Activated CD4-positive, alpha-beta T cell treated with anti-CD3 and anti-CD28 coated beads, Interleukin-2, amount 10 ng/mL, durations not matched to agents 24 days and 14 days (primary cell): Measurements from ENCODE around the gene CBL. TPM values are rescaled to one million over a fixed set of nuclear protein-coding genes. Genes with fewer than 3 reads are reported as not detected.
A peak's percentile ranks its signal among the peaks of the same experiment; 100 is the strongest.

ENCODE experiments used
- DNase-seq: peaks from one replicate; pipeline ENCODE4 v3.0.0; 2022
- H3K27ac Mint-ChIP-seq: one replicate; pipeline ENCODE4 v1.8.0; 2022; ENCODE audit warnings: mild to moderate bottlenecking, mixed read lengths
- H3K27me3 Mint-ChIP-seq: one replicate; pipeline ENCODE4 v1.8.0; 2022; ENCODE audit warnings: mixed read lengths
- H3K36me3 Mint-ChIP-seq: one replicate; pipeline ENCODE4 v1.8.0; 2022; ENCODE audit warnings: low read depth, mild to moderate bottlenecking, mixed read lengths
- H3K4me1 Mint-ChIP-seq: one replicate; pipeline ENCODE4 v1.8.0; 2021; ENCODE audit warnings: mixed read lengths
- H3K4me3 Mint-ChIP-seq: one replicate; pipeline ENCODE4 v1.8.0; 2022; ENCODE audit warnings: mild to moderate bottlenecking, moderate library complexity, mixed read lengths
- H3K9me3 Mint-ChIP-seq: one replicate; pipeline ENCODE4 v1.8.0; 2021; ENCODE audit warnings: mixed read lengths
- intact Hi-C: fragments of 100-400 bp; cut with micrococcal nuclease; formaldehyde crosslinking; loops from one replicate; pipeline ENCODE4 v1.15.1; 2023
- total RNA-seq: library from RNA; stranded (reverse); gene quantifications from 2 replicates; pipeline ENCODE4 v1.2.3, GENCODE V29; 2022

Gene CBL
- total RNA-seq, 1 donor from 2014 or later = 36.5 TPM

DNA sequence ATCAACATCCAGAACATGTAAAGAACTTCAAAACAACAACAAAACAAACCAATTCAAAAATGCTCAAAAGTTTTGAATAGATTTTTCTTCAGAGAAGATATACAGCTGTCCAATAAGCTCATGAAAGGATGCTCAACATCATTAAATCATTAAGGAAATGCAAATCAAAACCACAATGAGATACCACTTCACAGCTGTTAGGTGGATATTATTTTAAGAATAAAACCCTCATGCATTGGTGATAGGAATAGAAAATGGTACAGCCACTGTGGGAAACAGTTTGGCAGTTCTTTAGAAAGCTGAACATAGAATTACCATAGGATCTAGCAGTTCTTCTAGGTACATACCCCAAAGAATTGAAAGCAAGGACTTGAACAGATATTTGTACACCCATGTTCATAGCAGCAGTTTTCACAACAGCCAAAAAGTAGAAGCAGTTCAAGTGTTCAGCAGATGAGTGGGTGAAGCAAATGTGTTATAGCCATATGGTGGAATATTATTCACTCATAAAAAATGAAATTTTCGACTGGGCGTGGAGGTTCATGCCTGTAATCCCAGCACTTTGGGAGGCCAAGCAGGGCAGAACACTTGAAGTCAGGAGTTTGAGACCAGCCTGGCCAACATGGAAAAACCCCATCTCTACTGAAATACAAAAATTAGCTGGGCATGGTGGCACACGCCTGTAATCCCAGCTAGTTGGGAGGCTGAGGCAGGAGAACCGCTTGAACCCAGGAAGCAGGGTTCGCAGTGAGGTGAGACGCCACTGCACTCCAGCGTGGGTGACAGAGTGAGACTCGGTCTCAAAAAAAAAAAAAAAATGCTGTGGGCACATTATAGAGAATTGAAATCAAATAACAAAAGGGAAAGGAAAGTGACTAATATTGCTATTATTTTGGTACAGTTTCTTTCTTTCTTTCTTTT lies 42.9 kb downstream of the CBL start:
- no peaks in the 10 kb centered on the region for H3K27me3 Mint-ChIP-seq
- no peak overlapping the region for H3K4me3 Mint-ChIP-seq
- peaks cover 12% of the 10 kb centered on the region for H3K4me1 Mint-ChIP-seq
- peaks cover 30% of the 10 kb centered on the region for H3K36me3 Mint-ChIP-seq
- peak overlapping the region; percentile 45 for H3K27ac Mint-ChIP-seq
- intact Hi-C loops = no loop called here
- DNase-seq = no peak
- no peaks in the 10 kb centered on the region for H3K9me3 Mint-ChIP-seq

DNA sequence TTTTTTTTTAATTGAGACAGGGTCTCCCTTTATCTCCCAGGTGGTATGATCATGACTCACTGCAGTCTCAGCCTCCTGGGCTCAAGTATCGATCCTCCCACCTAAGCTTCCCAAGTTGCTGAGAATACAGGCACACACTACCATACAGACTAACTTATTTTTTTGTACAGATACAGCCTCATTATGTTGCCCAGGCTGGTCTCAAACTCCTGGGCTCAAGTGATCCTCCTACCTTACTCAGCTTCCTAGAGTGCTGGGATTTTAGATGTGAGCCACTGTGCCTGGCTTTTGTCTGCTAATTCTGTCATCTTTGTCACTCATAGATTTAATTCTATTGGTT lies 43.5 kb downstream of the CBL start:
- Mint-ChIP-seq H3K27me3 (no peaks in the 10 kb centered on the region), H3K36me3 (peaks cover 30% of the 10 kb centered on the region), H3K9me3 (no peaks in the 10 kb centered on the region), H3K4me1 (peaks cover 12% of the 10 kb centered on the region), H3K27ac (peak overlapping the region; percentile 60), H3K4me3 (no peak overlapping the region)
- intact Hi-C loops = no loop called here
- no peak for DNase-seq

DNA sequence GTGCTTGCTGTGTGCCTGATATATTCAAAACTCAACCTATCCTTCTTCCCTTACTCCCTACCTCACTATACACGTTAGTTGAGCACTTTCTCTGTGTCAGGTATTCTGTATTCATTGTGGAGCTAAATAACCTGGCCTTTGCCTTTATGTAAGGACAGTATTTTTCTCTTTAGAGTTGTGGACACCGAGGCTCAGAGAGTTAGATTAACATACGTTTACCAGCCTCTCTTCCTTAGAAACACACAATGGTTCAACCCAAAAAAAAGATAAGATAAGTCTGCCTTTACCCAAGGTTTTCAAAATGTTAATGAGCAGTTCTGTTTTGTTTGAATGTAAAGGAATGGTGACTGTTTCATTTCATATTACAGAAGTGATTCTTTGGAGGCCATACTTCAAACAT lies 45.0 kb downstream of the CBL start:
- no peak overlapping the region for H3K4me3 Mint-ChIP-seq
- no peak for DNase-seq
- no peaks in the 10 kb centered on the region for H3K27me3 Mint-ChIP-seq
- H3K27ac Mint-ChIP-seq = no peak overlapping the region
- H3K4me1 Mint-ChIP-seq = peaks cover 17% of the 10 kb centered on the region
- no peaks in the 10 kb centered on the region for H3K9me3 Mint-ChIP-seq
- H3K36me3 Mint-ChIP-seq = peaks cover 33% of the 10 kb centered on the region
- intact Hi-C loops = no loop called here

DNA sequence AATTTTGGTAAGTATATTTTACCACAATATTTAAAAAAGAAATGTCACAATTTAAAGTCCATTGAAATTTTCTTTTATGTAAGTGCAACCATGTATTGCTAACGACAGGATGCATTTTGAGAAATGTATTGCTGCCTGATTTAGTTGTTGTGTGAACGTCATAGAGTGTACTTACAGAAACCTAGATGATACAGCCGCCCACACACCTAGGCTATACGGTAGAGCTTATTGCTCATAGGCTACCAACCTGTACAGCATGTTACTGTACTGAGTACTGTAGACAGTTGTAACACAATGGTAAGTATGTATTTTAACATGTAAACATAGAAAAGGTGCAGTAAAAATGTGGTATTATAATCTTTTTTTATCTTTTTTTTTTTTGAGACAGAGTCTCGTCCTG lies 48.1 kb downstream of the CBL start:
- intact Hi-C loops = no loop called here
- H3K27me3 Mint-ChIP-seq = no peaks in the 10 kb centered on the region
- H3K4me1 Mint-ChIP-seq = peaks cover 41% of the 10 kb centered on the region
- DNase-seq = no peak
- no peak overlapping the region for H3K4me3 Mint-ChIP-seq
- H3K27ac Mint-ChIP-seq = no peak overlapping the region
- H3K36me3 Mint-ChIP-seq = peaks cover 28% of the 10 kb centered on the region
- H3K9me3 Mint-ChIP-seq = no peaks in the 10 kb centered on the region

DNA sequence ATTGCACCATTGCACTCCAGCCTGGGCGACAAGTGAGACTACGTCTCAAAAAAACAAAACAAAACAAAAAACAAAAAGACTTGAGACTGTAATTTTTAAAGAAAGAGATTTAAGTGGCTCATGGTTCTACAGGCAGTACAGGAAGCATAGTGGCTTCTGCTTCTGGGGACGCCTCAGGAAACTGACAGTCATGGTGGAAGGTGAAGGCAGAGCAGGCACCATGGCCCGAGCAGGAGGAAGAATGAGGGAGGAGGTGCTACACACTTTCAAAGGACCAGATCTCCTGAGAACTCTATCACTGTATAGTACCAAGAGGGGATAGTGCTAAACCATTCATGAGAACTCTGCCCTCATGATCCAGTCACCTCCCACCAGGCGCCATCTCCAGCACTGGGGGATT lies 52.0 kb downstream of the CBL start:
- Mint-ChIP-seq H3K4me3 (peak overlapping the region; percentile 63), H3K4me1 (peaks cover 44% of the 10 kb centered on the region), H3K27ac (peak overlapping the region; percentile 86), H3K27me3 (no peaks in the 10 kb centered on the region), H3K36me3 (peaks cover 18% of the 10 kb centered on the region), H3K9me3 (no peaks in the 10 kb centered on the region)
- intact Hi-C loops = no loop called here
- peak; percentile 83 for DNase-seq

DNA sequence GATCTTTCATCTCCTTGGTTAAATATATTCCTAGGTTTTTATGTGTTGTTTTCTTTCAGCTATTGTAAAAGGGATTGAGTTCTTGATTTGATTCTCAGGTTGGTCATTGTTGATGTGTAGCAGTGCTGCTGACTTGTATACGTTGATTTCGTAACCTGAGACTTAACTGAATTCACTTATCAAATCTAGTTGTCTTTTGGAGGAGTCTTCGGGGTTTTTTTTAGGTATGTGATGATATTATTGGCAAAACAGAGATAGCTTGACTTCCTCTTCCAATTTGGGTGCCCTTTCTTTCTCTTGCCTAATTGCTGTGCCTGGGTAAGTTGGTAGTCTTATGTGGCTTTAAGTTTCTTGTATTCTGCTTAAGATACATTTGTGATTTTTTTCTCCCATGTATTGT lies 52.8 kb downstream of the CBL start:
- peaks cover 15% of the 10 kb centered on the region for H3K36me3 Mint-ChIP-seq
- peak overlapping the region; percentile 27 for H3K27ac Mint-ChIP-seq

DNA sequence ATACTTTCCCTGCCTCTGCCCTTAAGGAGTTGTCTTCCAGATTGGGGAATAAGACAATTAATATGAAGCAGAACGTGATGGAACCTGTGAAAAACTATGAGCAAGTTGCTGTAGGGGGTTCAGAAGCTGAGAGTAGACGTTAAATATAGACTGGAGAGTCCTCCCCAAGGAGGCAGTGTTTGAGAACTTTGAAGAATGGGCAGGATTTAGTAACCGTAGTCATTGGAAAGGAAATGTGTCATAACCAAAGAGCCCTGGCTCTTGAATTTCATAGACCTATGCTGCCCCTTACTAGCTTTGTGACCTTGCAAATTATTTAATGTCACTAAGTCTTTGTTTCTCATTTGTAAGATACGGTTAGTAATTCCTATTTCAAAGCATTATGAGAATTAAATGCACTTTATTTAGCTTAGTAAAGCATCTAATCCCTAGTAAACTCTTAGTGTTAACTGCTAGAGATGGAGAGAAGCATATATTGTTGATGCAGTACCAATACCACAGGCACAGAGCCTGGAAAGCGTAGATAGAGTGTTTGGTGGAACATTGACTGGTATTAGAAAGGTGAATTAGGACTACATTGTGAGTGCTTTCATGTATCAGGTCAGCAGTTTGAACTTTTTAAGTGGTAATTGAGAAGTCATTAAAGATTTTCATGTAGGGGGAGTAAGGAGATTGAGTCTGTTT lies 56.7 kb downstream of the CBL start:
- H3K27me3 Mint-ChIP-seq = no peaks in the 10 kb centered on the region
- DNase-seq = peak; percentile 75
- H3K9me3 Mint-ChIP-seq = no peaks in the 10 kb centered on the region
- H3K27ac Mint-ChIP-seq = no peak overlapping the region
- H3K4me3 Mint-ChIP-seq = no peak overlapping the region
- H3K36me3 Mint-ChIP-seq = peaks cover 9% of the 10 kb centered on the region
- intact Hi-C loops = loop anchor here (1.0 to 2.0 kb wide), 3 partner anchors 27 to 58 kb away; partner anchors contain the start of gene CBL
- H3K4me1 Mint-ChIP-seq = peaks cover 47% of the 10 kb centered on the region

More for the DNA sequence above, 52.8 kb downstream of the CBL start:
- Mint-ChIP-seq H3K27me3 (no peaks in the 10 kb centered on the region), H3K9me3 (no peaks in the 10 kb centered on the region), H3K4me1 (peaks cover 40% of the 10 kb centered on the region), H3K4me3 (no peak overlapping the region)
- DNase-seq = no peak
- intact Hi-C loops = no loop called here

DNA sequence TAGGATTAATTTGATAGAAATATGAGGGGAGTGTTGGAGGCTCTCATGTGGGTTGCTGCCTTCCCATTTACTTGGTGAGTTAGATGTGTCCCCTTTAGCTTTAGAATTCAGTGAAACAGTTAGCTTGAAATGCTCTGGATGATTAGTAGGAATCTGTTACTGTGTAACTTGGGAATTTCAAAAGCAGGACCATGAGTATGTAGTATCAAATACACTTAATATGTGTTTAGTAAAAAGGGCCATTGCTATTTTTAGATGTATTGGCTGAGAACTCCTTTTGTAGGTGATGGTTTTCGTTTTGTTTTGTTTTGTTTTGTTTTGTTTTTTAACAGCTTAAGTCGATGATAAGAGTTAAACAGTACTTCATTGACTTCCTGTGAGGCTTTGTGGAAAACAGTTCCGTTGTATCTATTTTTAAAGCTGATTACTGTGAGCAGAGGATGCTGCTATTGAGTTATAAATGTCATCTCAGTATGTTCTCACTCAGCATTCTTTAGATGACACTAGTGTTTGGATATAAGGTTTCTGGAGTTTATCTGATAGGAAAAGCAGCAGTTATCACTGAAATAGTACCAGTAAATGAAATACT lies 57.3 kb downstream of the CBL start:
- Mint-ChIP-seq H3K4me1 (peaks cover 45% of the 10 kb centered on the region), H3K9me3 (no peaks in the 10 kb centered on the region), H3K4me3 (no peak overlapping the region), H3K27me3 (no peaks in the 10 kb centered on the region), H3K36me3 (peaks cover 7% of the 10 kb centered on the region), H3K27ac (no peak overlapping the region)
- intact Hi-C loops = loop anchor here (1.0 to 2.0 kb wide), 3 partner anchors 27 to 57 kb away; partner anchors contain the start of gene CBL
- peak; percentile 71 for DNase-seq

DNA sequence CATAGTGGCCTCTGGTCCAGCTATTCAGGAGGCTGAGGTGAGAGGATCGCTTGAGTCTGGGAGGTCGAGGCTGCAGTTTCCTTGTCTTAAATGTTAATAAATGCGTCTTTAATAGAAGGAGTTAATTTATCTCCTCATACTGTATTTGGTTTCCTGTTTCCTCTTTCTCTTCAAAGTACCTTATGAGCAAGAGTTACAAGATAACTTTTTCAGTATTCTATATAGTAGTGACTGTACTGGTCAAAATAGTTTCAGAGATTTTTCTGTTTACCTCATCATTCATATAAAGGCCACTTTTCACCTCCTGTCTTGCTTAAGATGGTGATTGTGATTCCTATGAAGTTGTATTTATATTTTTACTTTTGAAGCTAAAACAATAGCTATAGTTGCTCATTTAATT lies 59.9 kb downstream of the CBL start:
- H3K27me3 Mint-ChIP-seq = no peaks in the 10 kb centered on the region
- peaks cover 32% of the 10 kb centered on the region for H3K4me1 Mint-ChIP-seq
- H3K36me3 Mint-ChIP-seq = peaks cover 3% of the 10 kb centered on the region
- peak overlapping the region; percentile 49 for H3K4me3 Mint-ChIP-seq
- DNase-seq = no peak
- peak overlapping the region; percentile 78 for H3K27ac Mint-ChIP-seq
- no peaks in the 10 kb centered on the region for H3K9me3 Mint-ChIP-seq
- intact Hi-C loops = no loop called here

DNA sequence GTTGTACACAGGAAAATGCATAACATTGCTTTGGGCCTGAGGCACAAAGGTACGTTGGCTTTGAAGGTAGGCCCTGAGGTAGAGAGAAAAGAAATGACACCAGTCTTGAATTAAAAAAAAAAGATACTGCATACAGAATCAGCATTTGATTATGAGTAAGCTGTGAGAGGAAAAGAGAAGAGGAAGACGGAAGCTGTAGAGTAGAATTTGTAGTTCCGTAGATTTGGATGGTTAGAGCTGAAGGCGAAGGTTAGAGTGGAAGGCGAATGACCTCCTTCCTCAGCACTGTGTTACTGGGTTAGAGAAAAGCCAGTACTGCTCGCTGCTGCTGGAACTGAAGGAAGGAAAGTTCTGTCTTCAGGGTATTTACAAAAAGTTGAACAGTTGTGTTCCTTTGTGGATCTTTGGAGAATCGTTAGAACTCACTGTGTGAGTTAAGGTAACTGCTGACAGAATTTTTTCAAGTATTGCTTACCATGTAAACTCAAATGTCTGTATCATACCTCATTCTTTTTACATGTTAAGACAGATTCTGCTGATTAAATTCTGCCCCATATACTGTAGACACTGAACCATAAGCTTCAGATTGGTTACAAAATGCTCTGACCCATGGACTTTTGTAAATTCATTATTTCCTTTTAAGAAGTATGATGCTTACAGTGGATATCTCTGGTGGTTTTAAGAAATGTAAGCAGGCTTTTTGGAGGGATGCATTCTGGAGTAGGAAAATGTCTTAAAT lies 60.5 kb downstream of the CBL start:
- DNase-seq = peak; percentile 64
- no peaks in the 10 kb centered on the region for H3K9me3 Mint-ChIP-seq
- H3K27me3 Mint-ChIP-seq = no peaks in the 10 kb centered on the region
- H3K27ac Mint-ChIP-seq = peak overlapping the region; percentile 78
- intact Hi-C loops = no loop called here
- H3K4me3 Mint-ChIP-seq = peak overlapping the region; percentile 49
- peaks cover 32% of the 10 kb centered on the region for H3K4me1 Mint-ChIP-seq
- peaks cover 3% of the 10 kb centered on the region for H3K36me3 Mint-ChIP-seq

DNA sequence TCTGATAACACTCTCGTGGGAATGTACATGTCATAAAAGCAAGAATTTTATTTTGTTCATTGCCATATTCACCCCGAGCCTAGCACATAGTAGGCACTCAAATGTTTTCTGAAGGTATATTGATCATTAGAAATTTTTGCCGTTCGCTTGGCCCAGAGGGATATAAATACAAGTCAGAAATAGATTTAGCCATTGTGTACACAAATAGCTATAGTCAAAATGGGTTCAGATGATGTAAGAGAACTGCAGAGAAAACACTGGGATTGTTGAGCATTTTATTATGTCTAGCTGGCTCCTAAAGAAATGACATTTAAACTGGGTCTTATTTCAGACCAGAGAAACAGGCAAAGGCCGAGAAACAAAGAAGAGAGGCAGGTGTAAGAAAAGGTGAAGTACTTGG lies 61.5 kb downstream of the CBL start:
- intact Hi-C loops = no loop called here
- Mint-ChIP-seq H3K27ac (no peak overlapping the region), H3K4me1 (peaks cover 32% of the 10 kb centered on the region), H3K4me3 (no peak overlapping the region), H3K36me3 (peaks cover 11% of the 10 kb centered on the region), H3K9me3 (no peaks in the 10 kb centered on the region), H3K27me3 (no peaks in the 10 kb centered on the region)
- no peak for DNase-seq

DNA sequence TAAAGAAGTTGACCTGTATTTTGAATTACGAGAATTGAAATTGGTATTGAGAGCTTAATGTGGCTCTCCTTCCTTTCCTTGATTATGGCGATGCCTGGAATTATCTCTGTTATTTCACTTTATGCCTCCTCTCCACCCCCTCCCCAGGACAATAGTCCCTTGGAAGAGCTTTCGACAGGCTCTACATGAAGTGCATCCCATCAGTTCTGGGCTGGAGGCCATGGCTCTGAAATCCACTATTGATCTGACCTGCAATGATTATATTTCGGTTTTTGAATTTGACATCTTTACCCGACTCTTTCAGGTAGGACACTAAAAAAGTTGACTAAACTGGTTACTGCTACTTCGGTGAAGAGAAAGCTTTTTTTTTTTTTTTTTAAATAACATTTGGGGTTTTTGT lies 67.6 kb downstream of the CBL start:
- peaks cover 2% of the 10 kb centered on the region for H3K4me1 Mint-ChIP-seq
- no peak overlapping the region for H3K27ac Mint-ChIP-seq
- no peaks in the 10 kb centered on the region for H3K27me3 Mint-ChIP-seq
- DNase-seq = no peak
- peaks cover 39% of the 10 kb centered on the region for H3K36me3 Mint-ChIP-seq
- intact Hi-C loops = no loop called here
- no peak overlapping the region for H3K4me3 Mint-ChIP-seq
- H3K9me3 Mint-ChIP-seq = no peaks in the 10 kb centered on the region

DNA sequence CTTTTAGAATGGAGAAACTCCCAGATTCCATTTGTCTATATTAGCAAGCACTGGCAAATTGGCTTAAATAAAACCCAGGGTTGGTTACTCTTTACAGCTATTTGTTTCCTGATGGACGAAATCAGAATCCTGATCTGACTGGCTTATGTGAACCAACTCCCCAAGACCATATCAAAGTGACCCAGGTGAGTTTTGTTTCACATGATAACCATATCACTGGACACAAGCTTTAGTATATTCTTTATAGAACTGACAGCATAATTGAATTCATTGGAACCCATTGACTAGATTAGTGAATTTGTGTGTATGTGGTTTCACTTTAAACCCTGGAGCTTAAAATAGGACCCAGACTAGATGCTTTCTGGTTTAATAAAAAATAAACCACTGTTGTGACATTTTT lies 71.5 kb downstream of the CBL start:
- Mint-ChIP-seq H3K27me3 (no peaks in the 10 kb centered on the region), H3K4me1 (peaks cover 8% of the 10 kb centered on the region), H3K4me3 (no peak overlapping the region), H3K27ac (no peak overlapping the region), H3K36me3 (peaks cover 49% of the 10 kb centered on the region), H3K9me3 (no peaks in the 10 kb centered on the region)
- DNase-seq = no peak
- intact Hi-C loops = no loop called here
